Liver (tissue), 9 donors: ENCODE data around the gene SMYD3. TPM values are rescaled to one million over a fixed set of nuclear protein-coding genes. Genes with fewer than 3 reads are reported as not detected.

Experiments used
- DNase-seq: peaks from one replicate; pipeline ENCODE4 v3.0.0-alpha.2; 2017; ENCODE audit warnings: low spot score
- H3K27ac ChIP-seq, 2 donors: one replicate each; pipeline ENCODE4 v1.7.0; 2013; ENCODE audit warnings: inconsistent platforms in 2 of 2, low read length in 2 of 2, control low read depth in 1 of 2, low read depth in 1 of 2, mild to moderate bottlenecking in 1 of 2
- H3K27me3 ChIP-seq, 4 donors: one replicate each; pipeline versions ENCODE4 v1.6.1 to v1.7.0; 2013; ENCODE audit warnings: low read length in 3 of 4, inconsistent platforms in 1 of 4, mild to moderate bottlenecking in 1 of 4, moderate library complexity in 1 of 4; ENCODE audit not compliant: control insufficient read depth in 4 of 4, insufficient read depth in 4 of 4
- H3K36me3 ChIP-seq, 4 donors: one replicate each; pipeline versions ENCODE4 v1.6.1 to v1.7.0; 2013; ENCODE audit warnings: low read length in 3 of 4, mild to moderate bottlenecking in 3 of 4, low read depth in 1 of 4, moderate library complexity in 1 of 4; ENCODE audit not compliant: control insufficient read depth in 4 of 4, insufficient read depth in 3 of 4
- H3K4me1 ChIP-seq, 4 donors: one replicate each; pipeline versions ENCODE4 v1.6.1 to v1.7.0; 2013; ENCODE audit warnings: low read length in 3 of 4, mild to moderate bottlenecking in 3 of 4, moderate library complexity in 1 of 4; ENCODE audit not compliant: control insufficient read depth in 4 of 4, insufficient read depth in 4 of 4
- H3K4me3 ChIP-seq, 3 donors: one replicate each; pipeline versions ENCODE4 v1.6.1 to v1.7.0; 2013; ENCODE audit warnings: low read length in 3 of 3, control low read depth in 1 of 3, low read depth in 1 of 3, mild to moderate bottlenecking in 1 of 3
- H3K9ac ChIP-seq, 2 donors: one replicate each; pipeline ENCODE4 v1.7.0; 2013; ENCODE audit warnings: low read length in 2 of 2, mild to moderate bottlenecking in 2 of 2, moderate library complexity in 2 of 2, control low read depth in 1 of 2, low read depth in 1 of 2
- H3K9me3 ChIP-seq, 4 donors: one replicate each; pipeline versions ENCODE4 v1.6.1 to v1.7.0; 2013; ENCODE audit warnings: low read length in 3 of 4; ENCODE audit not compliant: control insufficient read depth in 4 of 4
- CTCF ChIP-seq: fragments of 150-350 bp; IDR thresholded peaks from 2 replicates; pipeline ENCODE4 v1.5.1; 2017; ENCODE audit warnings: improper control_type of control experiment, low read depth, low read length; ENCODE audit not compliant: missing input control
- FOXA1 ChIP-seq: IDR thresholded peaks from 2 replicates; pipeline ENCODE4 v1.6.1; 2016; ENCODE audit warnings: antibody characterized with exemption
- FOXA2 ChIP-seq: IDR thresholded peaks from 2 replicates; pipeline ENCODE4 v1.6.1; 2016; ENCODE audit warnings: antibody characterized with exemption
- GABPA ChIP-seq, 2 donors: IDR thresholded peaks in 1 of 2; conservative IDR thresholded peaks in 1 of 2; 2 replicates each; pipeline ENCODE4 v1.6.1; 2016; ENCODE audit warnings: antibody characterized with exemption in 2 of 2, mild to moderate bottlenecking in 1 of 2, moderate library complexity in 1 of 2
- HNF4A ChIP-seq, 2 donors: conservative IDR thresholded peaks; 2 replicates each; pipeline ENCODE4 v1.6.1; 2016; ENCODE audit warnings: antibody characterized with exemption in 2 of 2, mild to moderate bottlenecking in 2 of 2
- JUND ChIP-seq, 2 donors: IDR thresholded peaks; 2 replicates each; pipeline ENCODE4 v1.6.1; 2016; ENCODE audit warnings: antibody characterized with exemption in 2 of 2
- MAX ChIP-seq: IDR thresholded peaks from 2 replicates; pipeline ENCODE4 v1.6.1; 2016; ENCODE audit warnings: antibody characterized with exemption
- NR2F2 ChIP-seq: IDR thresholded peaks from 2 replicates; pipeline ENCODE4 v1.6.1; 2016; ENCODE audit warnings: antibody characterized with exemption
- RXRA ChIP-seq, 2 donors: IDR thresholded peaks; 2 replicates each; pipeline ENCODE4 v1.6.1; 2017 to 2018; ENCODE audit warnings: antibody characterized with exemption in 2 of 2, mild to moderate bottlenecking in 1 of 2
- SP1 ChIP-seq: IDR thresholded peaks from 2 replicates; pipeline ENCODE4 v1.6.1; 2018; ENCODE audit warnings: antibody characterized with exemption, mild to moderate bottlenecking
- TAF1 ChIP-seq: conservative IDR thresholded peaks from 2 replicates; pipeline ENCODE4 v1.6.1; 2016; ENCODE audit warnings: antibody characterized with exemption, mild to moderate bottlenecking
- ZBTB33 ChIP-seq: IDR thresholded peaks from 2 replicates; pipeline ENCODE4 v1.6.1; 2016; ENCODE audit warnings: antibody characterized with exemption
- WGBS: extraction: QIAGEN DNeasy Blood & Tissue Kit; methylation state at CpG from one replicate; pipeline ENCODE4 v1.1.7; 2013; 5-methylcytosine and 5-hydroxymethylcytosine counted together
- polyA plus RNA-seq, 2 donors: library from polyadenylated mRNA; stranded (reverse) in 1 of 2; unstranded in 1 of 2; fragments of 200-250 nt in 1 of 2; fragments of >200 nt in 1 of 2; fragmentation: Nextera tagmentation in 1 of 2; extraction: Ambion mirVana in 1 of 2; gene quantifications; one replicate each; pipeline versions ENCODE4 v1.2.1 to v1.2.3, GENCODE V29; 2013 to 2015
- total RNA-seq, 2 donors: library from RNA; depleted of rRNA; stranded (reverse); fragments of >200 nt; gene quantifications; one replicate each; pipeline ENCODE4 v1.2.3, GENCODE V29; 2014
- donor health status: healthy.
- donor health status: healthy.
- donor health status: healthy.
- donor health status: healthy.
- donor health status: healthy.

The SMYD3 gene
- total and polyA plus RNA-seq, 4 donors: 3.1 to 9.1 (median 8.0) TPM

GRCh38 chr1:246106342-246106763 lies 400.7 kb downstream of the SMYD3 start:
- no peak overlapping the region for H3K4me3 ChIP-seq
- no peak overlapping the region for H3K27ac ChIP-seq
- 81% methylated on average over 5 of the region's 5 CpGs for WGBS
- no peaks in the 10 kb centered on the region for H3K36me3 ChIP-seq
- no peaks in the 10 kb centered on the region for H3K9me3 ChIP-seq
- H3K9ac ChIP-seq: no peak overlapping the region
- H3K4me1 ChIP-seq: no peaks in the 10 kb centered on the region
- TF ChIP-seq FOXA1: no peak
- TF ChIP-seq GABPA (IDR thresholded peaks at IDR 0.05 in 1 of 2, conservative IDR thresholded peaks at IDR 0.05 in 1 of 2): no peak
- no peak for TF ChIP-seq TAF1
- TF ChIP-seq FOXA2: no peak
- TF ChIP-seq HNF4A (conservative IDR thresholded peaks at IDR 0.05): no peak
- no peak for TF ChIP-seq SP1
- H3K27me3 ChIP-seq: no peaks in the 10 kb centered on the region
- DNase-seq: no peak

GRCh38 chr1:246104927-246105326 lies 402.2 kb downstream of the SMYD3 start:
- Histone ChIP-seq H3K4me1 (no peaks in the 10 kb centered on the region), H3K27me3 (no peaks in the 10 kb centered on the region), H3K9me3 (no peaks in the 10 kb centered on the region), H3K9ac (no peak overlapping the region), H3K4me3 (no peak overlapping the region), H3K27ac (no peak overlapping the region), H3K36me3 (no peaks in the 10 kb centered on the region)
- no peak for TF ChIP-seq FOXA2
- no peak for TF ChIP-seq MAX
- TF ChIP-seq HNF4A (conservative IDR thresholded peaks at IDR 0.05): no peak
- TF ChIP-seq ZBTB33: no peak
- TF ChIP-seq SP1: no peak
- 93% methylated on average over 5 of the region's 5 CpGs for WGBS
- no peak for DNase-seq

- WGBS: 91% methylated on average over 3 of the region's 3 CpGs
- TF ChIP-seq NR2F2 (no peak), FOXA2 (no peak), RXRA (IDR thresholded peaks at IDR 0.05) (no peak), JUND (IDR thresholded peaks at IDR 0.05) (no peak), MAX (no peak), CTCF (no peak)
- Histone ChIP-seq H3K4me3 (no peak overlapping the region), H3K36me3 (no peaks in the 10 kb centered on the region), H3K27me3 (no peaks in the 10 kb centered on the region), H3K9ac (no peak overlapping the region), H3K9me3 (no peaks in the 10 kb centered on the region), H3K4me1 (no peaks in the 10 kb centered on the region), H3K27ac (no peak overlapping the region)
- DNase-seq: no peak
These were observed 407.5 kb downstream of the SMYD3 start for GRCh38 chr1:246099570-246099969.
